HepG2 (cell line): ENCODE results near the gene BRD3. TPM values are rescaled to one million over a fixed set of nuclear protein-coding genes. Genes with fewer than 3 reads are reported as not detected.

Experiments
- ADNP ChIP-seq: sonication (generic); formaldehyde crosslinking; IDR thresholded peaks from 2 replicates; pipeline ENCODE4 v1.4.0; 2020; ENCODE audit warnings: missing genetic modification reagents
- AKNA ChIP-seq: sonication (generic); formaldehyde crosslinking; IDR thresholded peaks from 2 replicates; pipeline ENCODE4 v1.4.0; 2020; ENCODE audit warnings: missing genetic modification reagents, borderline replicate concordance
- ATF4 ChIP-seq, 2 experiments: fragments of 450-650 bp in 1 of 2; sonication (generic) in 1 of 2; formaldehyde crosslinking; IDR thresholded peaks; 2 replicates each; pipeline versions ENCODE4 v1.5.0 to v1.8.0; 2020 to 2022; ENCODE audit warnings: mild to moderate bottlenecking in 1 of 2, missing genetic modification reagents in 1 of 2
- CBFB ChIP-seq: sonication (generic); formaldehyde crosslinking; IDR thresholded peaks from 2 replicates; pipeline ENCODE4 v1.4.0; 2020; ENCODE audit warnings: missing genetic modification reagents
- CBX1 ChIP-seq: IDR thresholded peaks from one replicate; pipeline ENCODE4 v1.6.1; 2016; ENCODE audit warnings: antibody characterized with exemption, low read depth
- ERF ChIP-seq: IDR thresholded peaks from 2 replicates; pipeline ENCODE4 v1.6.1; 2018; ENCODE audit warnings: missing biosample characterization, missing genetic modification reagents
- ESRRA ChIP-seq: sonication (generic); formaldehyde crosslinking; IDR thresholded peaks from 2 replicates; pipeline ENCODE4 v1.5.1; 2020; ENCODE audit warnings: mild to moderate bottlenecking, low read depth, missing genetic modification reagents
- ETS1 ChIP-seq: sonication (generic); formaldehyde crosslinking; IDR thresholded peaks from 2 replicates; pipeline ENCODE4 v1.4.0; 2020; ENCODE audit warnings: missing genetic modification reagents
- GATAD1 ChIP-seq: IDR thresholded peaks from 2 replicates; pipeline ENCODE4 v1.6.1; 2016; ENCODE audit warnings: missing genetic modification reagents, missing compliant biosample characterization
- GATAD2A ChIP-seq: IDR thresholded peaks from 2 replicates; pipeline ENCODE4 v1.6.1; 2016
- HMG20B ChIP-seq: conservative IDR thresholded peaks from 2 replicates; pipeline ENCODE4 v1.6.1; 2016; ENCODE audit warnings: missing genetic modification reagents, missing compliant biosample characterization
- HOXA5 ChIP-seq: sonication (generic); formaldehyde crosslinking; IDR thresholded peaks from 2 replicates; pipeline ENCODE4 v1.4.0; 2020; ENCODE audit warnings: missing genetic modification reagents
- MAFF ChIP-seq: IDR thresholded peaks from 2 replicates; pipeline ENCODE4 v1.6.1; 2011; ENCODE audit warnings: low read depth, low read length, improper control_type of control experiment
- NRL ChIP-seq: sonication (generic); formaldehyde crosslinking; IDR thresholded peaks from 2 replicates; pipeline ENCODE4 v1.5.0; 2020; ENCODE audit warnings: missing genetic modification reagents, mild to moderate bottlenecking, moderate library complexity, borderline replicate concordance
- POLR2AphosphoS2 ChIP-seq: IDR thresholded peaks from 2 replicates; pipeline ENCODE4 v1.6.1; 2011; ENCODE audit warnings: low read depth, low read length, improper control_type of control experiment
- ZFP1 ChIP-seq: IDR thresholded peaks from 2 replicates; pipeline ENCODE4 v1.6.1; 2016
- ZIK1 ChIP-seq: sonication (generic); formaldehyde crosslinking; IDR thresholded peaks from 2 replicates; pipeline ENCODE4 v1.5.0; 2020; ENCODE audit warnings: mild to moderate bottlenecking, low read depth, missing genetic modification reagents, borderline replicate concordance
- ZNF260 ChIP-seq: sonication (generic); formaldehyde crosslinking; IDR thresholded peaks from 2 replicates; pipeline ENCODE4 v1.4.0; 2020; ENCODE audit warnings: missing genetic modification reagents, low read depth, mild to moderate bottlenecking, borderline replicate concordance
- ZNF292 ChIP-seq: sonication (generic); formaldehyde crosslinking; IDR thresholded peaks from 2 replicates; pipeline ENCODE4 v1.8.1; 2022; ENCODE audit warnings: mild to moderate bottlenecking, low read depth, missing genetic modification reagents, borderline replicate concordance
- ZNF333 ChIP-seq: sonication (generic); formaldehyde crosslinking; IDR thresholded peaks from 2 replicates; pipeline ENCODE4 v1.4.0; 2020; ENCODE audit warnings: mild to moderate bottlenecking, missing genetic modification reagents, borderline replicate concordance
- ZNF343 ChIP-seq: sonication (generic); formaldehyde crosslinking; IDR thresholded peaks from 2 replicates; pipeline ENCODE4 v1.4.0; 2020; ENCODE audit warnings: mild to moderate bottlenecking, missing genetic modification reagents
- ZNF644 ChIP-seq: IDR thresholded peaks from 2 replicates; pipeline ENCODE4 v1.6.1; 2016; ENCODE audit warnings: low read depth
- ZNF850 ChIP-seq: sonication (generic); formaldehyde crosslinking; conservative IDR thresholded peaks from 2 replicates; pipeline ENCODE4 v1.9.0; 2021; ENCODE audit warnings: mild to moderate bottlenecking, missing genetic modification reagents
- ZSCAN31 ChIP-seq: sonication (generic); formaldehyde crosslinking; IDR thresholded peaks from 2 replicates; pipeline ENCODE4 v1.5.0; 2020; ENCODE audit warnings: low read depth, mild to moderate bottlenecking, missing genetic modification reagents
- polyA plus RNA-seq, 8 experiments: library from polyadenylated mRNA; depleted of rRNA in 3 of 8; stranded (reverse) in 7 of 8; unstranded in 1 of 8; fragments of >200 nt; fragmentation: Illumina TruSeq in 4 of 8; extraction: Trizol in 4 of 8; gene quantifications; 2 replicates each; pipeline versions ENCODE4 v1.2.1 to v1.2.3, GENCODE V29; 2011 to 2016; ENCODE audit warnings: low read depth in 4 of 8, missing spikeins in 1 of 8, mixed read lengths in 1 of 8; ENCODE audit not compliant: insufficient read depth in 1 of 8
- total RNA-seq, 5 experiments: library from RNA; depleted of rRNA; stranded (reverse); fragments of >200 nt; fragmentation: Illumina TruSeq; extraction: Trizol; gene quantifications; 2 replicates each; pipeline ENCODE4 v1.2.3, GENCODE V29; 2016; ENCODE audit warnings: low read depth in 1 of 5

BRD3 gene
- total and polyA plus RNA-seq, 2 of the 13 experiments (the other 11 are each of a cell fraction or from before 2014, with no cell fraction given): 5.9 to 12.9 TPM

DNA sequence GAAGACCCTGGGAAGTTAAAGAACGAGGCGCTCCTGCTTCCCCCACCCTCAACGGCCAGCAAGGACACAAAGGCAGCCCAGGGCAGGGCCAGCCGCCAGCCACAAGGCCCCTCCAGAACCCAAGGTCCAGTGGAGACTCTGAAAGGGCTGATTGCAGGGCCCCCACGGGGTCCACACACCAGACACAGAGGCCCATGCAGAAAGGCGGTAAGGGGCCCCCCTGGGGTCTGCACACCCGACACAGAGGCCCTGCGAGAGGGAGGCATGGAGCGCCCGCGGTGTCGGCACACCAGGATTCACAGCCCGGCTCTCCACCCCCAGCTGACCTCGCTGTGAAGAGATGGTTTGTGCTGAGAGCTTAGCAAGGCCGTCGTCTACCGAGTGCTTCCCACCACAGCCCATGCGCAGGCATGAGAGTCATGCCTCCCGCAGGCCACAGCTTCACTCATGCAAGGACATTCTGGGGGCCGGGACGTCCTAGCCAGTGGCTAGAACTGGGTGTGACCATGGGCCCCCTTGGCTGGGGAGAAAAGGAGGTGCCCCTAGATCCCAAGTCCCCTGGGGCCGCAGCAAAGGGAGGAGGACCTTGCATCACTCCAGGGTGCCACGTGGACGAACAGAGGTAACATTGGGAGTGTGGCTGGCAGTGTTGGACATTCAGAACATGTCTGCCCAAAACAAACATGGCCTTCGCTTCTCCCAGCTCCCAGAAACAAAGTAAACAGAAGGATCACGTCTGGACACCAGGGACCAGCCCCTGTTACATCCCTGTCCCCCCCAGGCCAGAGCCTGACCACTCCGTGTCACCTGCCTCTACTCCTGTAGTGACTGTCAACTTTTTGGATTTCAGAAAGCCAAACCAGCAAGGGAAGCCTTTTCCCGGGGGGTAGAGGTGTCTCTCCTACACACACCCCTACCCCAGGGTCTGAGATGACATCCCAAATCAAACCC lies 9.8 kb downstream of the BRD3 start (continued):
- TF ChIP-seq HOXA5 (CRISPR knock-in tag): peak; percentile 50
- TF ChIP-seq ATF4 (CRISPR knock-in tag; IDR thresholded peaks at IDR 0.05): peak in 1 of 2 experiments; percentile 99; a peak in 2 of 4 replicates
- 0 out of 2 replicates have a peak, but pooled peaks have one; percentile 49 for TF ChIP-seq ZIK1 (CRISPR knock-in tag)
- TF ChIP-seq ZNF850 (CRISPR knock-in tag): no peak
- no peak for TF ChIP-seq ETS1 (CRISPR knock-in tag)
- peak; percentile 77 for TF ChIP-seq ERF (CRISPR knock-in tag)
- TF ChIP-seq ZNF292 (CRISPR knock-in tag): no peak; the same call in 1 of the 2 replicates
- TF ChIP-seq MAFF: no peak
- no peak for TF ChIP-seq ZSCAN31
- TF ChIP-seq ZNF260: no peak
- TF ChIP-seq ZNF343 (CRISPR knock-in tag): 0 out of 2 replicates have a peak, but pooled peaks have one; percentile 55
- 0 out of 2 replicates have a peak, but pooled peaks have one; percentile 70 for TF ChIP-seq NRL (CRISPR knock-in tag)
- TF ChIP-seq ZNF333 (CRISPR knock-in tag): no peak
- TF ChIP-seq HMG20B: no peak
- TF ChIP-seq ADNP (CRISPR knock-in tag): no peak
- no peak for TF ChIP-seq ESRRA (CRISPR knock-in tag)
- peak; percentile 51 for TF ChIP-seq GATAD1 (CRISPR knock-in tag)
- TF ChIP-seq CBX1: no peak
- TF ChIP-seq AKNA (CRISPR knock-in tag): no peak
- peak; percentile 76; the same call in 1 of the 2 replicates for TF ChIP-seq ZNF644 (CRISPR knock-in tag)
- TF ChIP-seq ZFP1 (CRISPR knock-in tag): peak; percentile 65; the same call in 1 of the 2 replicates
- TF ChIP-seq CBFB (CRISPR knock-in tag): no peak
- TF ChIP-seq GATAD2A (CRISPR knock-in tag): peak; percentile 83
- no peak for TF ChIP-seq POLR2AphosphoS2
